Cardiac muscle cell (in vitro differentiated cells and primary cell): Measurements from ENCODE around the gene ZFYVE1. TPM values are rescaled to one million over a fixed set of nuclear protein-coding genes. Genes with fewer than 3 reads are reported as not detected.

Experiments
- DNase-seq, 2 donors: peaks; one replicate each; pipeline versions ENCODE4 v3.0.0 to v3.0.0-alpha.2; 2010 to 2017; ENCODE audit warnings: low read depth in 1 of 2, low spot score in 1 of 2
- H3K27ac ChIP-seq: fragments of 200-600 bp; sonication (generic); 2 replicates; pipeline ENCODE4 v1.5.1; 2016
- H3K27me3 ChIP-seq: fragments of 200-600 bp; sonication (generic); 2 replicates; pipeline ENCODE4 v1.6.0; 2016; ENCODE audit warnings: control low read depth
- H3K36me3 ChIP-seq: fragments of 200-600 bp; sonication (generic); 2 replicates; pipeline ENCODE4 v1.5.1; 2016; ENCODE audit warnings: control low read depth
- H3K4me1 ChIP-seq: fragments of 200-600 bp; sonication (generic); 2 replicates; pipeline ENCODE4 v1.8.1; 2017; ENCODE audit warnings: low read depth, mild to moderate bottlenecking, mixed run types
- H3K4me3 ChIP-seq: fragments of 200-600 bp; sonication (generic); 2 replicates; pipeline ENCODE4 v1.5.1; 2016; ENCODE audit warnings: mild to moderate bottlenecking
- H3K9me3 ChIP-seq: fragments of 200-600 bp; sonication (generic); 2 replicates; pipeline ENCODE4 v1.5.1; 2017; ENCODE audit warnings: low read depth, mild to moderate bottlenecking, control low read depth
- polyA plus RNA-seq: library from polyadenylated mRNA; unstranded; fragments of >200 nt; fragmentation: Nextera tagmentation; extraction: Ambion mirVana; gene quantifications from 2 replicates; pipeline ENCODE4 v1.2.1, GENCODE V29; 2016
- total RNA-seq: library from RNA; depleted of rRNA; stranded (reverse); fragments of >200 nt; gene quantifications from 2 replicates; pipeline ENCODE4 v1.2.3, GENCODE V29; 2016
- TF ChIP-seq, protein P1 (sequence below): IDR thresholded peaks from 2 replicates; pipeline ENCODE4 v1.5.1; 2012; ENCODE audit warnings: low read depth, mild to moderate bottlenecking, low read length

Gene ZFYVE1
- total and polyA plus RNA-seq, 2 experiments from 2014 or later: 16.6 to 18.5 TPM

DNA sequence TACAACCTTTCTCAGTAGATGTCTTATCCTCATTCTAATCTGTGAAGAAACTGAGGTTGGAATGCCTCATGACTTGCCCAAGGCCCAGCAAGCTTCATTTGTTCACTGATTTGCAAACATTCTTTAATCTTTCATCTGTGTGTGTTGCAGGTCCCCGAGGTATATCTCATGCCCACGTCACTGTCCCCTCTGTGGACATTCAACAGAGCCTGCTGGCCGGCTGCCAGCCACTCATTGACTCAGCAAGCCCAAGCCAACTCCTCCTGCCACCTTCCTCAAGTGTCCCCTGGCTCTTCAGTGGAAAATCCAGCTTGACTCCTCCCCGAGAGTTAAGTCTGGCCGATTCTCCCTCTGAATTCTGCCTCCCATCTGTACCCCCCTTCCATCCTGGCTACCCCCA lies 102.6 kb downstream of the ZFYVE1 start:
- Histone ChIP-seq H3K27me3 (no peaks in the 10 kb centered on the region), H3K4me3 (no peak overlapping the region), H3K4me1 (peaks cover 3% of the 10 kb centered on the region), H3K9me3 (no peaks in the 10 kb centered on the region), H3K36me3 (no peaks in the 10 kb centered on the region), H3K27ac (no peak overlapping the region)
- DNase-seq: peak in 1 of 2 donors; percentile 83
- TF ChIP-seq, protein P1, sequence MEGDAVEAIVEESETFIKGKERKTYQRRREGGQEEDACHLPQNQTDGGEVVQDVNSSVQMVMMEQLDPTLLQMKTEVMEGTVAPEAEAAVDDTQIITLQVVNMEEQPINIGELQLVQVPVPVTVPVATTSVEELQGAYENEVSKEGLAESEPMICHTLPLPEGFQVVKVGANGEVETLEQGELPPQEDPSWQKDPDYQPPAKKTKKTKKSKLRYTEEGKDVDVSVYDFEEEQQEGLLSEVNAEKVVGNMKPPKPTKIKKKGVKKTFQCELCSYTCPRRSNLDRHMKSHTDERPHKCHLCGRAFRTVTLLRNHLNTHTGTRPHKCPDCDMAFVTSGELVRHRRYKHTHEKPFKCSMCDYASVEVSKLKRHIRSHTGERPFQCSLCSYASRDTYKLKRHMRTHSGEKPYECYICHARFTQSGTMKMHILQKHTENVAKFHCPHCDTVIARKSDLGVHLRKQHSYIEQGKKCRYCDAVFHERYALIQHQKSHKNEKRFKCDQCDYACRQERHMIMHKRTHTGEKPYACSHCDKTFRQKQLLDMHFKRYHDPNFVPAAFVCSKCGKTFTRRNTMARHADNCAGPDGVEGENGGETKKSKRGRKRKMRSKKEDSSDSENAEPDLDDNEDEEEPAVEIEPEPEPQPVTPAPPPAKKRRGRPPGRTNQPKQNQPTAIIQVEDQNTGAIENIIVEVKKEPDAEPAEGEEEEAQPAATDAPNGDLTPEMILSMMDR: no peak

DNA sequence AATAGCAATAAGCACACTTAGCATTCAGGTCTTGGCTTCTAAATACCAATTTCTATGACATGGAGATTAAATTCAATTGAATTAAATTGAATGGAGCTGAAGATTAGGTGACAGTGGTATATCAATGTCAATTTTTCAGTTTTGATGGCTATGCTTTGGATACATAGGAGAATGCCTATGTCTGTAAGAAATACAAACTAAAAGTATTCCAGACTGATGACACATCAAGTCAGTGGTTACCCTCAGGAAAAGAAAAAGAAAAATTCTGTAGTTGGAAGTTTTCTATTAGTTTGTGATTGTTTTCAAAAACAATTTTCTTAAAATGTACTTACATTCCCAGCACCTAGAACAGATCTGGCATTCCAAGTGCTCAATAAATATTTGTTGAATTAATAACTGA lies 105.5 kb downstream of the ZFYVE1 start:
- Histone ChIP-seq H3K4me3 (no peak overlapping the region), H3K4me1 (peaks cover 3% of the 10 kb centered on the region), H3K27me3 (no peaks in the 10 kb centered on the region), H3K9me3 (no peaks in the 10 kb centered on the region), H3K27ac (no peak overlapping the region), H3K36me3 (no peaks in the 10 kb centered on the region)
- no peak for DNase-seq
- TF ChIP-seq, protein P1: no peak

DNA sequence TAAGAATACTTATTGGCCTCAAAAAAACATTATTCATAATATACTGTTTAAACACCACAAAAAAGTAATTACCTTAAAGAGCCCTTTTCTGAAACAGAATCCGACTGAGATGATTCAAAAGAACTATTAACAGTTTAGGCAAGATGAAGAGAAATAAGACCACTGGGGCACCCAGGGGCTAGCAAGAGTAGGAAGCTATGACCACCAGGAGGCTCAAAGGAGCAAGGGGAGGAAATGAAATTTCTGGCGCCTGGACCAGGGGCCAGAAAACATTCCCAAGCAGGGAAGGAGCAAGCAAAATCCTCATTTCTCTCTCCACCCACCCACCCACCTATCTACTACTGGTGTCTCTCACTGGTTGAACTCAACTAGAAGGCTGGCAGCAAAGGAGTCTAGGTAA lies 106.9 kb downstream of the ZFYVE1 start:
- H3K27me3 ChIP-seq: no peaks in the 10 kb centered on the region
- H3K4me1 ChIP-seq: peaks cover 3% of the 10 kb centered on the region
- no peak overlapping the region for H3K4me3 ChIP-seq
- no peak for DNase-seq
- TF ChIP-seq, protein P1: peak; percentile 21
- H3K36me3 ChIP-seq: no peaks in the 10 kb centered on the region
- H3K27ac ChIP-seq: no peak overlapping the region
- no peaks in the 10 kb centered on the region for H3K9me3 ChIP-seq

Other genes starting within 250 kb of the ZFYVE1 start
- gene DPF3, start 133.0 kb downstream of the ZFYVE1 start, total RNA-seq: 40.8 and 84.8 TPM in 2 replicates
- gene DPF3, start 133.0 kb downstream of the ZFYVE1 start, polyA plus RNA-seq: 25.9 and 32.9 TPM in 2 replicates
- gene DCAF4, start 100.6 kb downstream of the ZFYVE1 start, total RNA-seq: 23.2 and 27.1 TPM in 2 replicates
- 10.2 and 11.0 TPM in 2 replicates for gene DCAF4, start 100.6 kb downstream of the ZFYVE1 start, polyA plus RNA-seq
- 27.8 and 66.8 TPM in 2 replicates for gene RBM25, start 31.4 kb upstream of the ZFYVE1 start, total RNA-seq
- gene RBM25, start 31.4 kb upstream of the ZFYVE1 start, polyA plus RNA-seq: 65.6 and 86.4 TPM in 2 replicates
- 31.7 and 36.3 TPM in 2 replicates for gene PSEN1, start 109.4 kb upstream of the ZFYVE1 start, total RNA-seq
- gene PSEN1, start 109.4 kb upstream of the ZFYVE1 start, polyA plus RNA-seq: 48.8 and 49.7 TPM in 2 replicates
- gene PAPLN, start 210.4 kb upstream of the ZFYVE1 start, total RNA-seq: 1.2 and 4.2 TPM in 2 replicates
- 1.7 and 2.9 TPM in 2 replicates for gene PAPLN, start 210.4 kb upstream of the ZFYVE1 start, polyA plus RNA-seq